Activated naive CD4-positive, alpha-beta T cell treated with anti-CD3 and anti-CD28 coated beads for 36 hours (primary cell): ENCODE measurements around the gene C6orf141. TPM values are rescaled to one million over a fixed set of nuclear protein-coding genes. Genes with fewer than 3 reads are reported as not detected.

Source experiments
- CTCF ChIA-PET: fragments of 350-600 bp; sonication (Branson Sonifier 250); formaldehyde crosslinking; loops from one replicate; lab custom pipeline; 2021; ENCODE audit warnings: antibody characterized with exemption; lab: Charles Lee
- DNase-seq: peaks from one replicate; pipeline ENCODE4 v3.0.0-alpha.2; 2020
- H3K27ac Mint-ChIP-seq: one replicate; pipeline ENCODE4 v1.8.0; 2021; ENCODE audit warnings: mild to moderate bottlenecking, mixed read lengths
- H3K27me3 Mint-ChIP-seq: one replicate; pipeline ENCODE4 v1.8.0; 2021; ENCODE audit warnings: low read depth, mixed read lengths
- H3K36me3 Mint-ChIP-seq: one replicate; pipeline ENCODE4 v1.8.0; 2021; ENCODE audit warnings: low read depth, mixed read lengths
- H3K4me1 Mint-ChIP-seq: one replicate; pipeline ENCODE4 v1.8.0; 2021; ENCODE audit warnings: low read depth, mixed read lengths
- H3K4me3 Mint-ChIP-seq: one replicate; pipeline ENCODE4 v1.8.0; 2021; ENCODE audit warnings: mild to moderate bottlenecking, moderate library complexity, mixed read lengths
- H3K9me3 Mint-ChIP-seq: one replicate; pipeline ENCODE4 v1.8.0; 2021; ENCODE audit warnings: mixed read lengths
- intact Hi-C: fragments of 100-400 bp; cut with micrococcal nuclease; formaldehyde crosslinking; loops from one replicate; pipeline ENCODE4 v1.15.1; 2023
- total RNA-seq, 2 experiments: library from RNA; stranded (reverse); gene quantifications; one replicate each; pipeline ENCODE4 v1.2.3, GENCODE V29; 2021

The C6orf141 gene
- total RNA-seq, 2 experiments from 2014 or later: 0.42 to 0.91 TPM

DNA sequence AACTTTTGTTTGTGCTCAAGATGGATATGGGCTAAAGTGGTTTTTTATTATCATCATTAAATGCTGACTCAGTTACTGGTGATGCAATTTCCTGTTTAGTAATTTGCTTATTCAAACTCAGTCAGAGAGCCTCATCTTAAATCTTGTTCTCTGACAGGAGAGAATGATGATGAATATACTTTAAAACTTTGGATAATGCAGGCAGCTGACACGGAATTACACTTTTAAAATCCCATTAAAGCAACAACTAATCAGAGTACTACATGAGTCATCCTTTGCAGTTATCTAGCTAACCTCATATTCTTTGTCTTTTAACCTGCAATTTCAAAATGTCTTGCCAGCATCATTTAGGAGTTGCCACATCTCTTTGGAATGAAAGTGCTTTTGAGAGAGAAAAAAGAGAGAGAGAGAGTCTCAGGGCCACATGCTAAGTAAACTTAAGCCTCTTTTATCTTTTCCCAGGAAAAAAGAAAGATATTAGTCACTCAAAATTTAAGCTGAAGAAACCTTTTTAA is 9.2 kb upstream of the C6orf141 start:
- H3K36me3 Mint-ChIP-seq: no peaks in the 10 kb centered on the region
- H3K9me3 Mint-ChIP-seq: no peaks in the 10 kb centered on the region
- CTCF ChIA-PET: interaction anchor here (0.7 to 1.4 kb wide), 4 partner anchors 9 to 1780 kb away, joined by 3 to 5 read pairs (median 3); partner anchors contain the start of gene C6orf141
- no peak for DNase-seq
- H3K4me1 Mint-ChIP-seq: peaks cover 4% of the 10 kb centered on the region
- H3K27ac Mint-ChIP-seq: no peak overlapping the region
- H3K4me3 Mint-ChIP-seq: no peak overlapping the region
- H3K27me3 Mint-ChIP-seq: peaks cover 6% of the 10 kb centered on the region
- intact Hi-C loops: no loop called here

DNA sequence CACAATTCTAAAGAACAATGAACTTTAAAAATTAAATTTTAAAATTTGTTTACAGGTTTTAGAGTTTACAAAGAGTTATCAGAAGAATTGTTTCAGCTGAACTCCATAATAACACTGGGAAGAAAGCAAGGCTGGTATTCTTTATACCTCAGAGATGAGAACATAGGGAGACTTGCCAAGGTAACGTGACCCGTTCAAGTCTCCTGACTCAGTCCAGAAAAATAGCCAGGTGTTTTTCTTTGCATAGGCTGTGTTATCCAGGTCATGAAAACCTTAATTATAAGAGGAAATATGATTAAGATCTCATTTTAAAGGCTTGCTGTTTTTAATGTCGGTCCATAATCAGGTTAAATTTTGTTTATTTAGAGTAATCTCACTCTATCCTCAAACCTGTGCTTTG is 8.5 kb upstream of the C6orf141 start:
- Mint-ChIP-seq H3K4me3 (no peak overlapping the region), H3K27ac (no peak overlapping the region), H3K9me3 (no peaks in the 10 kb centered on the region), H3K27me3 (peaks cover 6% of the 10 kb centered on the region), H3K4me1 (peaks cover 4% of the 10 kb centered on the region), H3K36me3 (no peaks in the 10 kb centered on the region)
- no peak for DNase-seq
- intact Hi-C loops: no loop called here
- CTCF ChIA-PET: interaction anchor here (0.8 to 3.6 kb wide), 4 partner anchors 9 to 65 kb away, joined by 3 to 27 read pairs (median 8); no protein-coding TSS in a partner anchor

DNA sequence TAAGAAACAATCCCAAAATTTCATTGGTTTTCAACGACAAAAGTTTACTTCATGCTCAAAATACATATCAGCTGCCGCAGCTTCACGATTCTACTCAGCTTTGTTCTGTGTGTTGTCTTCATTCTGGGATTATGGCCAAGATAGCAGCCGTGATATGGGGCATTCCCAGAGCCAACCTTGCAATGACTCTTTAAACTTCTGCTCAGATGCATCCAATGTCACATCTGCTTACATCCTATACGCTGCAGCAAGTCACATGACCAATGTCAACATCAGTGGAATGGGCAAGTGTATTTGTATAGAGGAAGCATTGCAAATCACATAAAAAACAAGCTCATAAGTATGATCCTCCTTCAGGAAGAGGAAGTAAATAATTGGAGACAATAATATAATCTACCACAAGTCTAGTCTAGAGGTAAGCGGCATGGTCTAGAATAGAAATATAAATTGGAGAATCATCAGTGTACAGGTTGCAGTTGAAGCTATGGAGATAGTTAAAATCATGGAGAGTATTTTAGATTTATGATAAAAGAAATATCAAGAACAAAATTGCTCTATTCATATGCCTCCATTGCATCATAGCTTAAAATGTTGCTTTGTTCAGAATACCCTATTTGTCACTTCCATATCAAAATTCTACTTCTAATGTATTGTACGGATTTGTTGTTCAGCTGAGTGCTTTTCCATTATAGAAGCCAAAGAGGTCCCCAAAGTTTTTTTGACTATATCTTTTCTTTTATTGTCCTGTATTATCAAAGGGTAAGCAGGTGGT is 7.2 kb upstream of the C6orf141 start:
- peaks cover 12% of the 10 kb centered on the region for H3K27me3 Mint-ChIP-seq
- CTCF ChIA-PET: interaction anchor here (0.9 to 3.6 kb wide), 4 partner anchors 11 to 63 kb away, joined by 3 to 27 read pairs (median 8); no protein-coding TSS in a partner anchor
- DNase-seq: no peak
- H3K4me1 Mint-ChIP-seq: peaks cover 4% of the 10 kb centered on the region
- intact Hi-C loops: no loop called here
- no peak overlapping the region for H3K4me3 Mint-ChIP-seq
- H3K36me3 Mint-ChIP-seq: no peaks in the 10 kb centered on the region
- no peaks in the 10 kb centered on the region for H3K9me3 Mint-ChIP-seq
- H3K27ac Mint-ChIP-seq: no peak overlapping the region

DNA sequence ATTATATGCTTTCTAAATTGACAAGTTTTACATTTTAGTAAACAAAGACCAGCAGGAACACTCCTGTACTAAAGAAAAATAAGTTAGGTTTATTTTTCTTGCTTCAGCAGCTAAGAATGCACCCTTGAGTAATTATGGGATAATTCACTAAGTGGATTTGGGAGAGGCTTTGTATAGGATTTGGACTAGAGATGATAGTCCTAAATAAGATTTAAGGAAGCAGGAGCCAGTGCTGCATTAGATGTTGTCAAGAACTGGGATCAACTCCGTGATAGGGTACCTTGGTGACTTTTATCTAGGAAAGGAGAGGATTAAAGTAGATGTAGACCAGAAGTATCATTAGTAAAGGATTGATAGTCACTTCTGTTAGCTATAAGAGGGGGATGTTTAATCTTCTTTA is 4.1 kb upstream of the C6orf141 start:
- H3K9me3 Mint-ChIP-seq: no peaks in the 10 kb centered on the region
- DNase-seq: no peak
- no peaks in the 10 kb centered on the region for H3K36me3 Mint-ChIP-seq
- CTCF ChIA-PET: no interaction called here
- intact Hi-C loops: no loop called here
- peaks cover 33% of the 10 kb centered on the region for H3K27me3 Mint-ChIP-seq
- no peak overlapping the region for H3K27ac Mint-ChIP-seq
- no peak overlapping the region for H3K4me3 Mint-ChIP-seq
- peaks cover 10% of the 10 kb centered on the region for H3K4me1 Mint-ChIP-seq

DNA sequence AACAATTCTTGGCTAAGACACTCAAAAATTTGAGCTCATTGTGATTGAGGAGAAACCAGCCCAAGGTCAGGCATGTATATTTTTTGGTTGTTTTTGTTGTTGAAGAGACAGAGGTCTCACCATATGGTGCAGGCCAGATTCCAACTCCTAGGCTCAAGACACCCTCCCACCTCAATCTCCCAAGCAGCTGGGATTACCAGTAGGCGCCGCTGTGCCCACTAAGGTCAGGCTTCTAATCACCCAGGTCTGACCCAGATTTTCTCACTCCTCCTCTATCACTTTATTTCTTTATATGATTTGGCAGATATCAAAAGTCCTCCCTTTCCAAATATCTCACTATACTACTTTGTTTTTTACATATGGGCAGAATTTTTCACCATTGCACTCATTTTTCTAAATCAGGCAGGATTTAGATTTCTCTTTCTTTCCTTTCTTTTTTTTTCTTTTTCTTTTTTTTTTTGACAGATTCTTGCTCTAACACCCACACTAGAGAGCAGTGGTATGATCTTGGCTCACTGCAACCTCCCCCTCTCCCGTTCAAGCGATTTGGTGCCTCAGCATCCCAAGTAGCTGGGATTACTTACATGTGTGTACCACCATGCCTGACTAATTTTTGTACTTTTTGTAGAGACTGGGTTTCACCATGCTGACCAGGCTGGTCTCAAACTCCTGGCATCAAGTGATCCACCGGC is 1.7 kb upstream of the C6orf141 start:
- CTCF ChIA-PET: interaction anchor here (3.7 kb wide), 1 partner anchor 17 kb away, joined by 21 read pairs; no protein-coding TSS in a partner anchor
- H3K4me1 Mint-ChIP-seq: peaks cover 26% of the 10 kb centered on the region
- peaks cover 32% of the 10 kb centered on the region for H3K27me3 Mint-ChIP-seq
- H3K9me3 Mint-ChIP-seq: no peaks in the 10 kb centered on the region
- H3K27ac Mint-ChIP-seq: no peak overlapping the region
- no peak overlapping the region for H3K4me3 Mint-ChIP-seq
- no peak for DNase-seq
- no peaks in the 10 kb centered on the region for H3K36me3 Mint-ChIP-seq
- intact Hi-C loops: no loop called here

DNA sequence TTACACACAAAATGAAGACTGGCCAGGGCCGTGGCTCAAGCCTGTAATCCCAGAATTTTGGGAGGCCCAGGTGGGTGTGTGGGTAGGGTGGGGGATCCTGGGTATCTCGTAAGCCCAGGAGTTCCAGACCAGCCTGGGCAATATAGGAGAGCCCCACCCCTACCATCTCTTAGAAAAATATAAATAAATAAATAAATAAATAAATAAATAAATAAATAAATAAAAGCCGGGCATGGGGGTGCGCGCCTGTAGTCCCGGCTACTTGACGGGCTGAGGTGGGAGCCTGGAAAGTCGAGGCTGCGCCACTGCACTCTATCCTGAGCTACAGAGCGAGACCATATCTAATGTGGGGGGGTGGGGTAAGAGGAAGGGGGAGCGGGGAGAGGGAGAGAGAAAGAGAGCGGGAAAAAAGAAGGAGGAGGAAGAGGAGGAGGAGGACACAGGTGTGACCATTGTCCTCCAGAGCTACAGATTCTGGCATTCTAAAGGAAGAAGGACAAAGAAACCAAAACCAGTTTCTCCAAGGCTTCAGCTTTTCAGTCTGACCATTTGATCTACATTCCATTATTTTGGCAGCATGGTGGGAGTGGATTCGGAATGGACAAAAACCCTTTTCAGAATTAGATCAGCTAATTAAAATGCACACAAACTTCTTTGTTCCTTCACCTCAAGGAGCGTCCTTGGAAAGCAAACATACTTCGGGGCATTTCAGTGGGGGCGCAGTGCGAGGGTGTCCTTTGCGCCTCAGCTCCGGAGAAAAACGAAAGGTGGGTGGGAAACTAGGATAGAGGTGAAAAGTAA is 577 bp upstream of the C6orf141 start:
- DNase-seq: no peak
- H3K4me1 Mint-ChIP-seq: peaks cover 28% of the 10 kb centered on the region
- peak overlapping the region; percentile 61 for H3K4me3 Mint-ChIP-seq
- no peaks in the 10 kb centered on the region for H3K36me3 Mint-ChIP-seq
- intact Hi-C loops: no loop called here
- H3K27me3 Mint-ChIP-seq: peaks cover 32% of the 10 kb centered on the region
- H3K27ac Mint-ChIP-seq: no peak overlapping the region
- no peaks in the 10 kb centered on the region for H3K9me3 Mint-ChIP-seq
- CTCF ChIA-PET: interaction anchor here (0.5 to 3.7 kb wide), 4 partner anchors 18 to 57 kb away, joined by 3 to 21 read pairs (median 4); no protein-coding TSS in a partner anchor

DNA sequence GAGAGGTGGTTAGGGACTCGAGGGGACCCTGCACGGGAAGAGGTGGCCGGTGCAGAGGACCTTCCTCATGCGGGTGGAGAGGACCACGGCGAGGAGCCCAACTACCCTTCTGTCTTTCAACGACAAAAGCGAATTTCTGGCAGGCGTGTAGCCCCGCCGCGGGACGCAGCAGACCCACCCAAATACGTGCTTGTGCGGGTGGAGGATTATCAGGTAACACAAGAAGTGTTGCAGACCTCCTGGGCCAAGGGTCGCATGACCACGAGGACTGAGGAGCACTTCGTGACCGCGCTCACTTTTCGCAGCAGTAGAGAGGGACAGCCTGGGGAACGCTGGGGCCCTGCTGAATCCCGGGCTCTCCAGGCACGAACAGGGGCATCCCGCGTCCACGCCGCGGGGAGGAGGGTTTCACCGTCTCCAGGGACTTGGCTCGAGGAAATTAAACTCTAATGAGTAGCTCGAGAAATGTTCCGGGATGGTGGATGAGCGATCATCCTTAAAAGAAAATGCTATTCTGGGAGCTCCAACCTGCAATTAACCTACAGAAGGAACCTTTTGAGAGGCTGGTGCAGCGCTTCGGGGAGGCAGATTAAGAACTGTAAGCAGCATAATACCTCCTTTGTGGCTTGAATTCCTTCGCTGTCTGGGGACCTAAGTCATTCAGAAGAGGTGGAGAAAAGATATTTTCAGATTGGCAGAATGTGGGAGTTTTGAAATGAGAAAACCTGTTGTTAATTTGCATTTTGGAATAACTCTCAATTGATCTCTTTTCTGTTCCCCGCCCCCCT is 804 bp downstream of the C6orf141 start:
- Mint-ChIP-seq H3K27me3 (peaks cover 29% of the 10 kb centered on the region), H3K36me3 (no peaks in the 10 kb centered on the region), H3K9me3 (no peaks in the 10 kb centered on the region), H3K4me1 (peaks cover 28% of the 10 kb centered on the region), H3K27ac (no peak overlapping the region), H3K4me3 (peak overlapping the region; percentile 61)
- CTCF ChIA-PET: interaction anchor here (1.0 to 3.7 kb wide), 5 partner anchors 10 to 55 kb away, joined by 3 to 21 read pairs (median 4); no protein-coding TSS in a partner anchor
- intact Hi-C loops: loop anchor here (1.0 kb wide), 1 partner anchor 88 kb away; the partner anchor contains the start of genes CENPQ and MMUT
- no peak for DNase-seq

DNA sequence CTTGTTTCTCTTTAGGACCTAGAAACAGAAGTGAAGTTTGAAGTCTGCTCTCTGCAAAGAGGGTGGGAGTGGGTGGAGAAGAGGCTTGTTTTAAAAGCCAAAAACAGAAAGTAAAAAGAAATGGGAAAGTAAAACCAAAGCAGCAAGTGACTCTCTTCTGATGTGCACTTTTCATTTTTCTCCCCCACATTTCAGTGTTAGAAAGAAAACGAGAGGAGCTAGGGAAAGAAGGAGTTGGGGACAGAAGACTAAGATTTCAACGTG is 1.3 kb downstream of the C6orf141 start:
- H3K27ac Mint-ChIP-seq: no peak overlapping the region
- DNase-seq: peak; percentile 28
- CTCF ChIA-PET: interaction anchor here (1.1 to 2.7 kb wide), 2 partner anchors 20 to 55 kb away, joined by 3 to 14 read pairs; no protein-coding TSS in a partner anchor
- H3K36me3 Mint-ChIP-seq: no peaks in the 10 kb centered on the region
- intact Hi-C loops: loop anchor here (1.0 kb wide), 1 partner anchor 88 kb away; the partner anchor contains the start of genes CENPQ and MMUT
- H3K4me3 Mint-ChIP-seq: peak overlapping the region; percentile 61
- no peaks in the 10 kb centered on the region for H3K9me3 Mint-ChIP-seq
- H3K27me3 Mint-ChIP-seq: peaks cover 29% of the 10 kb centered on the region
- H3K4me1 Mint-ChIP-seq: peaks cover 30% of the 10 kb centered on the region

DNA sequence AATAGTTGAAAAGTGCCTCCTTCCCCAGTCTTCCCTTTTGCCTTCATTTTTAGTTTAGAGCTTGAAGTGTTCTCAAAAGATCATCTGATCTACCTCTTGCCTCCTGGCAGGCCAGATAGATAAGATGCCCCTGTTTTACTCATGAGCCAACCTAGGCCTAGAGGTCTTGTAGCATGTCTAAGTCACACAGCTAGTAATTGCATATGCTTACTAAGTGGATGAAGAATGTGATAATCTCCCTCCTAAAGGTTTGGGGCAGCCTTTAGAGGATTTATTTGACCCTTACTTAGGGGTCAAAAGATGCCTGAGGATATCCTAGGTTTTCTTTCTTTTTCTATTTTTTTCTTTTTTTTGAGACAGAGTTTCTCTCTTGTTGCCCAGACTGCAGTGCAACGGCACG is 2.1 kb downstream of the C6orf141 start:
- CTCF ChIA-PET: interaction anchor here (2.7 kb wide), 1 partner anchor 21 kb away, joined by 14 read pairs; no protein-coding TSS in a partner anchor
- no peaks in the 10 kb centered on the region for H3K36me3 Mint-ChIP-seq
- intact Hi-C loops: no loop called here
- H3K4me3 Mint-ChIP-seq: peak overlapping the region; percentile 21
- peaks cover 30% of the 10 kb centered on the region for H3K4me1 Mint-ChIP-seq
- H3K27me3 Mint-ChIP-seq: peaks cover 26% of the 10 kb centered on the region
- no peak overlapping the region for H3K27ac Mint-ChIP-seq
- no peaks in the 10 kb centered on the region for H3K9me3 Mint-ChIP-seq
- DNase-seq: no peak

DNA sequence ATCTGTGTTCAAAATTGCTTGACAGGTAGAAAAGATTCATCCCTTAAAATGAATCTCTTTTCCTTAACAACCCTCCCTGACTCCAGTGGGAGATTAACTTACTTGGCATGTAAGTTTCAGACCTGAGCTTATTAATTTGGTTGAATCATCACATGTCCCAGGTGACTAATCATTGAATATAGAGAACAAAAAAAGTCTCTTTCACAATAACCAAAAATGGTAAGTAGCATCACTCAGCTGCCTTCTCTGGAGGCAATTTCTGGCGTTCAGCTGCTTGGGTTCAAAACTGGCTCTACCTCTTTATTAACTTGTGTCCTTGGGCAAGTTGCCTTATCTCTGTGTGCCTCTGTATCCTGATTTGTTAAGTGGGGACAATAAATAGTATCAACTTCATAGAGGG is 2.9 kb downstream of the C6orf141 start:
- Mint-ChIP-seq H3K27ac (no peak overlapping the region), H3K27me3 (peaks cover 25% of the 10 kb centered on the region), H3K36me3 (no peaks in the 10 kb centered on the region), H3K4me3 (no peak overlapping the region), H3K9me3 (no peaks in the 10 kb centered on the region), H3K4me1 (peaks cover 30% of the 10 kb centered on the region)
- intact Hi-C loops: no loop called here
- DNase-seq: no peak
- CTCF ChIA-PET: interaction anchor here (0.8 to 2.7 kb wide), 2 partner anchors 10 to 21 kb away, joined by 3 to 14 read pairs; no protein-coding TSS in a partner anchor

DNA sequence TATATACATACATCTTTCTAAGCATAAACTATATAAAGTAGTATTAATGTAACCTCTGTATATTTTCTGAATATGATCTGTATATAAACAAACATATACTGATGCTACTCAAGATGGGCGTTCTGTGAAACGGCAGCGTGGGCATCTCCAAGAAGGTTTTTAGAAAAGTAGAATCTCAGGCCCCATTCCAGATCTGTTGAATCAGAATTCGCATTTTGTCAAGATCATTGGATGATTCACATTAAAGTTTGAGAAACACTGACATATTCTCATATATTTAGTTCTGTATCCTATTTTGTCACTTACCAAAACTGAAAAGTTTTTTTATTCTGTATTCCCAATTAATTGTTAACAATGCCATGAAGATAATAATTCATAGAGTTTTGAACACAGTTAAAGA is 5.5 kb downstream of the C6orf141 start:
- H3K4me3 Mint-ChIP-seq: no peak overlapping the region
- intact Hi-C loops: no loop called here
- H3K27me3 Mint-ChIP-seq: peaks cover 9% of the 10 kb centered on the region
- DNase-seq: no peak
- no peaks in the 10 kb centered on the region for H3K36me3 Mint-ChIP-seq
- H3K27ac Mint-ChIP-seq: no peak overlapping the region
- peaks cover 25% of the 10 kb centered on the region for H3K4me1 Mint-ChIP-seq
- CTCF ChIA-PET: no interaction called here
- H3K9me3 Mint-ChIP-seq: no peaks in the 10 kb centered on the region
